Measurements from ENCODE around the gene LTO1. TPM values are rescaled to one million over a fixed set of nuclear protein-coding genes. Genes with fewer than 3 reads are reported as not detected.

LTO1 gene
- total RNA-seq, 2 donors from 2014 or later = 13.0 to 26.7 TPM

GRCh38 chr11:69646493-69647389 is 28.4 kb downstream of the LTO1 start:
- peak in 1 of 3 donors; percentile 9 for TF ChIP-seq POLR2A (IDR thresholded peaks at IDR 0.05)
- TF ChIP-seq CTCF (IDR thresholded peaks at IDR 0.05) = no peak
- ATAC-seq (no peak), DNase-seq (no peak)
- 71% methylated on average over 10 to 22 of the region's 32 CpGs for WGBS, 2 donors
- H3K9me3 ChIP-seq = no peaks in the 10 kb centered on the region
- intact Hi-C loops (cut with DNase I) = loop anchor here (5.0 kb wide), 1 partner anchor 544 kb away; no protein-coding TSS in a partner anchor
- H3K4me1 ChIP-seq = peaks cover 43% of the 10 kb centered on the region
- H3K36me3 ChIP-seq (replicated peaks in 1 of 2; ENCODE audit: insufficient read depth in 1 of 2, low read depth in 2 of 2) = peaks cover 0 to under 1% of the 10 kb centered on the region in 2 donors
- peak overlapping the region in 3 of 4 donors; percentile 2 to 79 (median 57) for H3K27ac ChIP-seq
- H3K27me3 ChIP-seq = no peaks in the 10 kb centered on the region
- H3K4me3 ChIP-seq = no peak overlapping the region

GRCh38 chr11:69645801-69646492 is 29.2 kb downstream of the LTO1 start:
- no peaks in the 10 kb centered on the region for H3K27me3 ChIP-seq
- DNase-seq (peak in 3 of 4 donors; percentile 46 to 59 (median 54)), ATAC-seq (no peak)
- H3K36me3 ChIP-seq (replicated peaks in 1 of 2; ENCODE audit: insufficient read depth in 1 of 2, low read depth in 2 of 2) = no peaks in the 10 kb centered on the region
- intact Hi-C loops (cut with DNase I) = loop anchor here (5.0 kb wide), 1 partner anchor 544 kb away; no protein-coding TSS in a partner anchor
- H3K4me3 ChIP-seq = no peak overlapping the region
- TF ChIP-seq CTCF (IDR thresholded peaks at IDR 0.05) (no peak), POLR2A (IDR thresholded peaks at IDR 0.05) (peak in 1 of 3 donors; percentile 12)
- 54 to 70% methylated on average over 25 to 26 of the region's 30 CpGs for WGBS, 2 donors
- H3K4me1 ChIP-seq = peaks cover 51% of the 10 kb centered on the region
- peak overlapping the region in 3 of 4 donors; percentile 2 to 79 (median 57) for H3K27ac ChIP-seq
- no peaks in the 10 kb centered on the region for H3K9me3 ChIP-seq

- intact Hi-C loops (cut with DNase I) = loop anchor here (5.0 kb wide), 1 partner anchor 543 kb away; no protein-coding TSS in a partner anchor
- Histone ChIP-seq H3K27ac (peak overlapping the region in 3 of 4 donors; percentile 51 to 84 (median 79)), H3K36me3 (replicated peaks in 1 of 2; ENCODE audit: insufficient read depth in 1 of 2, low read depth in 2 of 2) (no peaks in the 10 kb centered on the region), H3K4me3 (no peak overlapping the region), H3K9me3 (no peaks in the 10 kb centered on the region), H3K27me3 (peaks cover 0 to 6% of the 10 kb centered on the region in 2 donors), H3K4me1 (peaks cover 58% of the 10 kb centered on the region)
- ATAC-seq = no peak
- TF ChIP-seq CTCF (IDR thresholded peaks at IDR 0.05) (peak in 1 of 7 experiments; percentile 8), POLR2A (IDR thresholded peaks at IDR 0.05) (no peak)
- 48 to 66% methylated on average over 17 to 20 of the region's 20 CpGs for WGBS, 2 donors
- no peak for DNase-seq
Observed at GRCh38 chr11:69644962-69645675, 30.0 kb downstream of the LTO1 start.

- no peak overlapping the region for H3K4me3 ChIP-seq
- peak overlapping the region in 3 of 4 donors; percentile 51 to 84 (median 79) for H3K27ac ChIP-seq
- intact Hi-C loops (cut with DNase I) = no loop called here
- 19 to 31% methylated on average over 4 to 24 of the region's 24 CpGs for WGBS, 2 donors
- peak; percentile 40 for ATAC-seq
- peaks cover 59% of the 10 kb centered on the region for H3K4me1 ChIP-seq
- H3K9me3 ChIP-seq = no peaks in the 10 kb centered on the region
- TF ChIP-seq POLR2A (IDR thresholded peaks at IDR 0.05) = peak in 1 of 3 donors; percentile 9
- TF ChIP-seq CTCF (IDR thresholded peaks at IDR 0.05) = peak in 6 of 7 experiments; percentile 7 to 40 (median 24)
- peak; percentile 55 to 74 (median 72) for DNase-seq
- peaks cover 0 to 8% of the 10 kb centered on the region in 2 donors for H3K27me3 ChIP-seq
- no peaks in the 10 kb centered on the region for H3K36me3 ChIP-seq (replicated peaks in 1 of 2; ENCODE audit: insufficient read depth in 1 of 2, low read depth in 2 of 2)
Observed at GRCh38 chr11:69644071-69644961, 30.8 kb downstream of the LTO1 start.

Measured in body of pancreas (tissue), 4 donors.